ENCODE results near the gene SLC6A13.

SLC6A13 gene

DNA sequence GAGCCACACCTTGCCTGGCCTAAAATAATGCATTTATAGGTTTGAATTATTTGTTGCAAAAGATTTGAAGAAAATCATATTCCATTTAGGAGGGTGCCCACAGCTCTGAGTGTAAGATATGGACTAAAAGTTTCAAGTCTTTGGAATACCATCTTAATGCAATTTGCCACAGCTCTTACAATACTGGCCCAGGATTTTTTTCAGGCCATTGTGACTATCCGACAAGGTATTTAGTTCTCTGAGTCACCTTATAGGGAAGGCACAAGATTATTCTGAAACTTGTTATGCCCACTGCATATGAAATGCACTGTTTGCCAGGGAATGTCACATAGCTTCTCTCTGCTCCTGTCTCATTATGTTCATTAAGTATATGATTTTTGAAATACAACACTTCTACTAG lies 29.6 kb upstream of the SLC6A13 start:
- Histone ChIP-seq H4K20me1 (ENCODE audit: insufficient read depth, low read length) (no peaks in the 10 kb centered on the region; the same call in 1 of the 2 replicates), H3K79me2 (ENCODE audit: insufficient read depth, low read length) (0 out of 2 replicates have a peak, but pooled peaks cover 2% of the 10 kb centered on the region), H3K4me1 (ENCODE audit: insufficient read depth, low read length) (no peaks in the 10 kb centered on the region), H3K27me3 (ENCODE audit: insufficient read depth, low read length, poor library complexity) (no peaks in the 10 kb centered on the region), H3K9ac (ENCODE audit: low read depth, low read length) (no peak overlapping the region), H3K4me3 (ENCODE audit: low read depth in 1 of 2, low read length in 2 of 2) (no peak overlapping the region), H3K9me3 (ENCODE audit: insufficient read depth, low read length, severe bottlenecking) (no peaks in the 10 kb centered on the region), H3K27ac (ENCODE audit: low read length) (no peak overlapping the region), H3K36me3 (ENCODE audit: insufficient read depth, low read length) (peaks cover 88% of the 10 kb centered on the region), H2AFZ (ENCODE audit: low read depth, low read length) (no peak overlapping the region), H3K4me2 (ENCODE audit: insufficient read depth, low read length) (no peak overlapping the region)
- no peak for TF ChIP-seq CTCF (IDR thresholded peaks at IDR 0.05; ENCODE audit: borderline replicate concordance, extremely low read depth, low read length, poor library complexity, severe bottlenecking)
- DNase-seq (no peak), ATAC-seq (ENCODE audit: insufficient read depth, low read depth) (no peak)

DNA sequence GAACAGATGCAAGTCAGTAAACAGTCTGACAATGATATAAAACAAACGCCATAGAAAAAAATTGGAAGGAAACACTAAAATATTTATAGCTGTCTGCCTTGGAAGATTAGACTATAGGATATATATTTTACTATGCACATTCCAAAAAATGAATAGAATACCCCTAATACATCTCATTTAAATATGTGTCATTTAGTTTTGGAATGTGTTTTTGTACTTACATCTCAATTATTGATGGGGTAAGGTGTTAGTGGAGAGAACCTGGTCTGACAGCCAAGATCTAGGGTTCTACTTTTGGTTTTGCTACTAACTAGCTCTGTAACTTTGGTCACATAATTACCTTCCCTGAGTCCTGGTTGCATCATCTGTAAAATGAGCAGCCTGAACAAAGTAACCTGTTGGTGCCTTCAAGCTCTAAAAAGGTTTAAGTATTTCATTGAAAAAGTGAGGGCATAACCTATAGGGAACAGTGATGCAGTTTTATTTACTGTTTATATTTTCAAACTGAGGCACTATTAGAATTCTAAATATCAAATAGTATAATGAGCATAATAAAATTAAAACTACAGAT lies 28.6 kb upstream of the SLC6A13 start:
- Histone ChIP-seq H3K27ac (ENCODE audit: low read length) (no peak overlapping the region), H3K4me3 (ENCODE audit: low read depth in 1 of 2, low read length in 2 of 2) (no peak overlapping the region), H2AFZ (ENCODE audit: low read depth, low read length) (no peak overlapping the region), H3K4me2 (ENCODE audit: insufficient read depth, low read length) (no peak overlapping the region), H3K9me3 (ENCODE audit: insufficient read depth, low read length, severe bottlenecking) (no peaks in the 10 kb centered on the region), H3K36me3 (ENCODE audit: insufficient read depth, low read length) (peaks cover 88% of the 10 kb centered on the region), H3K79me2 (ENCODE audit: insufficient read depth, low read length) (peaks cover 2% of the 10 kb centered on the region; the same call in 1 of the 2 replicates), H4K20me1 (ENCODE audit: insufficient read depth, low read length) (no peaks in the 10 kb centered on the region; the same call in 1 of the 2 replicates), H3K9ac (ENCODE audit: low read depth, low read length) (no peak overlapping the region), H3K4me1 (ENCODE audit: insufficient read depth, low read length) (no peaks in the 10 kb centered on the region), H3K27me3 (ENCODE audit: insufficient read depth, low read length, poor library complexity) (no peaks in the 10 kb centered on the region)
- TF ChIP-seq EZH2 (IDR thresholded peaks at IDR 0.05; ENCODE audit: borderline replicate concordance, low read depth, low read length, severe bottlenecking) (no peak), CTCF (IDR thresholded peaks at IDR 0.05; ENCODE audit: borderline replicate concordance, extremely low read depth, low read length, poor library complexity, severe bottlenecking) (no peak)
- DNase-seq = no peak
- no peak for ATAC-seq (ENCODE audit: insufficient read depth, low read depth)

GRCh38 chr12:288687-289086 lies 26.1 kb upstream of the SLC6A13 start:
- Histone ChIP-seq H3K9me3 (ENCODE audit: insufficient read depth, low read length, severe bottlenecking) (no peaks in the 10 kb centered on the region), H3K27ac (ENCODE audit: low read length) (no peak overlapping the region), H3K9ac (ENCODE audit: low read depth, low read length) (no peak overlapping the region), H3K4me3 (ENCODE audit: low read depth in 1 of 2, low read length in 2 of 2) (no peak overlapping the region), H2AFZ (ENCODE audit: low read depth, low read length) (no peak overlapping the region), H3K27me3 (ENCODE audit: insufficient read depth, low read length, poor library complexity) (no peaks in the 10 kb centered on the region), H4K20me1 (ENCODE audit: insufficient read depth, low read length) (no peaks in the 10 kb centered on the region; the same call in 1 of the 2 replicates), H3K4me2 (ENCODE audit: insufficient read depth, low read length) (no peak overlapping the region), H3K79me2 (ENCODE audit: insufficient read depth, low read length) (peaks cover 2% of the 10 kb centered on the region; the same call in 1 of the 2 replicates), H3K4me1 (ENCODE audit: insufficient read depth, low read length) (no peaks in the 10 kb centered on the region), H3K36me3 (ENCODE audit: insufficient read depth, low read length) (peaks cover 86% of the 10 kb centered on the region)
- DNase-seq (no peak), ATAC-seq (ENCODE audit: insufficient read depth, low read depth) (no peak)
- TF ChIP-seq CTCF (IDR thresholded peaks at IDR 0.05; ENCODE audit: borderline replicate concordance, extremely low read depth, low read length, poor library complexity, severe bottlenecking) (no peak), EZH2 (IDR thresholded peaks at IDR 0.05; ENCODE audit: borderline replicate concordance, low read depth, low read length, severe bottlenecking) (no peak)
